Caki2 (cell line): ENCODE data around the gene NTSR2. TPM values are rescaled to one million over a fixed set of nuclear protein-coding genes. Genes with fewer than 3 reads are reported as not detected.

Source experiments
- DNase-seq: peaks from one replicate; pipeline ENCODE4 v3.0.0-alpha.2; 2015; ENCODE audit warnings: low read depth
- in situ Hi-C: cut with HindIII; loops from 2 replicates; pipeline ENCODE4 v1.10.0; 2016; ENCODE audit warnings: low sequenced_read_pairs, low pct_unique_long_range_greater_than_20kb, mixed read lengths
- total RNA-seq: library from RNA; depleted of rRNA; stranded (reverse); fragments of >200 nt; shearing (Covaris generic); gene quantifications from 2 replicates; pipeline ENCODE4 v1.2.3, GENCODE V29; 2014; ENCODE audit warnings: low replicate concordance

NTSR2 gene
- total RNA-seq, 1 experiment from 2014 or later: not detected

- in situ Hi-C loops: no loop called here
- DNase-seq: no peak
Observed at GRCh38 chr2:11646530-11646929, 23.5 kb downstream of the NTSR2 start.

- in situ Hi-C loops: no loop called here
- no peak for DNase-seq
Observed at GRCh38 chr2:11644293-11644692, 25.7 kb downstream of the NTSR2 start.

- in situ Hi-C loops: no loop called here
- DNase-seq: no peak
Observed at GRCh38 chr2:11642972-11643371, 27.0 kb downstream of the NTSR2 start.

- in situ Hi-C loops: no loop called here
- no peak for DNase-seq
Observed at GRCh38 chr2:11640132-11640531, 29.9 kb downstream of the NTSR2 start.

GRCh38 chr2:11639503-11639902 is 30.5 kb downstream of the NTSR2 start:
- in situ Hi-C loops: no loop called here
- DNase-seq: no peak

- in situ Hi-C loops: no loop called here
Observed at GRCh38 chr2:11637546-11637945, 32.4 kb downstream of the NTSR2 start.

GRCh38 chr2:11636593-11637295 is 33.3 kb downstream of the NTSR2 start:
- DNase-seq: no peak
- in situ Hi-C loops: no loop called here

More at GRCh38 chr2:11637546-11637945, 32.4 kb downstream of the NTSR2 start:
- DNase-seq: no peak

- in situ Hi-C loops: no loop called here
- no peak for DNase-seq
Observed at GRCh38 chr2:11635141-11635540, 34.9 kb downstream of the NTSR2 start.

- in situ Hi-C loops: no loop called here
- no peak for DNase-seq
Observed at GRCh38 chr2:11634584-11634983, 35.4 kb downstream of the NTSR2 start.

GRCh38 chr2:11633923-11634478 is 36.0 kb downstream of the NTSR2 start:
- no peak for DNase-seq
- in situ Hi-C loops: no loop called here

- in situ Hi-C loops: no loop called here
- DNase-seq: no peak
Observed at GRCh38 chr2:11631462-11631861, 38.5 kb downstream of the NTSR2 start.

GRCh38 chr2:11630855-11631254 is 39.1 kb downstream of the NTSR2 start:
- DNase-seq: no peak
- in situ Hi-C loops: no loop called here

- DNase-seq: no peak
- in situ Hi-C loops: no loop called here
Observed at GRCh38 chr2:11629851-11630250, 40.1 kb downstream of the NTSR2 start.

GRCh38 chr2:11629215-11629614 is 40.8 kb downstream of the NTSR2 start:
- no peak for DNase-seq
- in situ Hi-C loops: no loop called here

GRCh38 chr2:11628675-11629074 is 41.3 kb downstream of the NTSR2 start:
- no peak for DNase-seq
- in situ Hi-C loops: no loop called here

GRCh38 chr2:11625671-11626070 is 44.3 kb downstream of the NTSR2 start:
- in situ Hi-C loops: no loop called here
- DNase-seq: no peak

- no peak for DNase-seq
- in situ Hi-C loops: no loop called here
Observed at GRCh38 chr2:11624893-11625292, 45.1 kb downstream of the NTSR2 start.

GRCh38 chr2:11622611-11623010 is 47.4 kb downstream of the NTSR2 start:
- in situ Hi-C loops: no loop called here
- DNase-seq: no peak

- DNase-seq: no peak
- in situ Hi-C loops: no loop called here
Observed at GRCh38 chr2:11621410-11621809, 48.6 kb downstream of the NTSR2 start.

GRCh38 chr2:11618708-11619062 is 51.3 kb downstream of the NTSR2 start:
- in situ Hi-C loops: no loop called here

More at GRCh38 chr2:11618708-11619062, 51.3 kb downstream of the NTSR2 start:
- DNase-seq: no peak
